T-helper 2 cell treated with Interferon-gamma antibody and Interleukin-4, amounts not matched to agents 5 μg/mL and 100 μg/mL, for 36 hours (primary cell): Measurements from ENCODE around the gene MBNL2.

ENCODE experiments used
- DNase-seq: peaks from one replicate; pipeline ENCODE4 v3.0.0; 2021; ENCODE audit warnings: low spot score
- H3K27ac Mint-ChIP-seq: one replicate; pipeline ENCODE4 v1.8.0; 2021; ENCODE audit warnings: mild to moderate bottlenecking, mixed read lengths
- H3K27me3 Mint-ChIP-seq: one replicate; pipeline ENCODE4 v1.8.0; 2021; ENCODE audit warnings: low read depth, mixed read lengths
- H3K36me3 Mint-ChIP-seq: one replicate; pipeline ENCODE4 v1.8.0; 2021; ENCODE audit warnings: low read depth, mixed read lengths
- H3K4me1 Mint-ChIP-seq: one replicate; pipeline ENCODE4 v1.8.0; 2021; ENCODE audit warnings: low read depth, mixed read lengths
- H3K4me3 Mint-ChIP-seq: one replicate; pipeline ENCODE4 v1.8.0; 2022; ENCODE audit warnings: mild to moderate bottlenecking, moderate library complexity, mixed read lengths
- H3K9me3 Mint-ChIP-seq: one replicate; pipeline ENCODE4 v1.8.0; 2021; ENCODE audit warnings: mixed read lengths

MBNL2 gene

DNA sequence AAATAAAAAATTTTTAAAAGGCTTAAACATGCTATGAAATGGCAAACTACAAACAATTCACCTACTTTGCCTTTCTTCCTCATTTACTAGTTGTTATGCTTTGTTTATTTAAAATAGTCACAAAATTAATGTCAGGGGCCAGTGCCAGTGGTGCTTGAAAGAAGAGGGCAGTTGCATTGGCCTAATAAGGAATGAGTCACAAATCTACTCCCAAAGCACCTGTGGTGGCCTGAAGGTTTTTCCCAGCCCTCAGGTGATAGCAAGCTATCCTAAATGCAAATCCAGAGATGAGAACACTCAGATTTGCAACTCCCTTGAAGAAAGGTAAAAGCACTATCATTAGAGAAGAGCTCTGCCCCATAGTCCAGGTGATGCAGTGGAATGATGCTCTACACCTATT lies 103.6 kb downstream of the MBNL2 start:
- H3K36me3 Mint-ChIP-seq, result no peaks in the 10 kb centered on the region
- no peak overlapping the region for H3K27ac Mint-ChIP-seq
- no peaks in the 10 kb centered on the region for H3K9me3 Mint-ChIP-seq
- peaks cover 2% of the 10 kb centered on the region for H3K4me1 Mint-ChIP-seq
- H3K27me3 Mint-ChIP-seq, result no peaks in the 10 kb centered on the region
- no peak overlapping the region for H3K4me3 Mint-ChIP-seq
- DNase-seq, result no peak

DNA sequence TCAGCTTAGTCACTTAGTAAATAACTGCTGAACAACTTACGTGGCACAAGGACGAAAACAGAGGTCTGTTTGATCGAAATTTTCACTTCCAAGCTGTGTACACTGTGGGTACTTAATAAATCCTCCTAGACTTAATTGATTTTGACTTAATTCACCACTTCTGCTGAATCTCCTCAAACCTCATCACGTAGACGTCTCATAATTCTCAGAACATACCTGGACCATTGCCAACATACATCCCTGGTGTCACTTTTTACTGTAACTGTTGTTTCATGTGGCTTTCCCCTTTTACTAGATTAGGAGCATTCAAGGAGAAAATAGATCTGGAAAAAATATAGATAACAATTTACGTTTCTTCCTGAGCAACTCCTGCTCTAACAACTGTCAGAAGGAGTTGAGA lies 105.0 kb downstream of the MBNL2 start:
- Mint-ChIP-seq H3K27ac (no peak overlapping the region), H3K36me3 (no peaks in the 10 kb centered on the region), H3K4me3 (no peak overlapping the region), H3K27me3 (no peaks in the 10 kb centered on the region), H3K9me3 (no peaks in the 10 kb centered on the region), H3K4me1 (no peaks in the 10 kb centered on the region)
- DNase-seq, result no peak

DNA sequence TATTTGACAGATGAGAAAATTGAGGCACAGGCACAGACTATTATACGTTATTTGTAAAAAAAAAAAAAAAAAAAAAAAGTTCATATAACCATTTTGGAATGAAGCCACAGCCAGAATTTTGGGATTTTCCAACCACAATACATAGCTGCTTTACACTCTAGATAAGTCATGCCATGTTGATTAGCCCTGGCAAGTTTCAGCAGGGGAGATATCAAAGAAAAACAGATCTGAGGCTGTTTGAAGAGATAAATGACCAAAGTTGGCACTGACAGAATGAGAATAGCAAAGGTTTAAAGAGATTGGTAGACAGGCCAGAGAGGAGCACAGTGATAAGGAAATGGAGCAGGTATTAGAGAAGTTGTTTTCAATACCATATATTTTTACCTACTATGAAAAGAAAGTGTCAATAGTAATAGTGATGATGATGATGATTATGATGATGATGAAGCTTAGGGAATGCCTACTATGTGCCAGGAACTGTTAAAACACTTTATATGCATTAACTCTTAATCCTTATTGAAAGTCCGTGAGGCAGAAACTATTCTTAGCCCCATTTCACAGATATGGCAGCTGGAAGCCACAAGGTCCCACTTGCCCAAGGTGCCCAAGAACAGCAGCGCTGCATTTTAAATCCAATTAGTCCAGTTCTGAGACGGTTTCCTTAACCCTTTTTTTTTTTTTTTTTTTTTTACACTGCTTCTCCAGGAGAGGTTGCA lies 105.5 kb downstream of the MBNL2 start:
- no peak for DNase-seq
- Mint-ChIP-seq H3K9me3 (no peaks in the 10 kb centered on the region), H3K36me3 (no peaks in the 10 kb centered on the region), H3K4me1 (no peaks in the 10 kb centered on the region), H3K27ac (no peak overlapping the region), H3K27me3 (no peaks in the 10 kb centered on the region), H3K4me3 (no peak overlapping the region)

DNA sequence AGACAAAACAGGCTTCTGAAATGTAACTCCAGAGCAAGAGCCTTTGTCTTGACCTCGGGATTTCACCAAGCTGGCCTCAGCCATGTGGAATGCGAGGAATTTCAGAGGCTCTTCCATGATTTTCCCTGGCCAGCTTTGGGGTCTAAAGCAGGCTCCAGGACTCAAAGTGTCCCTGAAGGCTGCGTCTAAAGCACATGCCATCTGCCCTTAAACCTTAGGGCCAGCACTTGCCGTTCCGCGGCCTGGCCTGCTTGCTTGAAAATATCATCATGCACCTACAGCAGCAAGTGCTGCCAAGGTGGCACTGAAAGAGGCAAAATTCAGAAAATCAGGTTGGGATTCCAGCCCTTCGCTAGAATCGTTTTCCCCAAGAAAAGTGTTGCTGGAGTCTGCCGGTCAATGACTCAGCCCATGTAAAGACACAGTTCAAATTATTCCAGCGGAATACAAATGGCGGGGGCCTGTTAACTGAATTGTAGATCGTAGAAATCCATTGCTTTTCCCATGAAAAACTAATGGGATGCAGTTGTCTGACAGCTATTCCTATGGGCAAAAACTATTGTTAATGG lies 106.2 kb downstream of the MBNL2 start:
- no peak for DNase-seq
- H3K27ac Mint-ChIP-seq, result no peak overlapping the region
- H3K4me1 Mint-ChIP-seq, result peaks cover 1% of the 10 kb centered on the region
- no peaks in the 10 kb centered on the region for H3K9me3 Mint-ChIP-seq
- no peaks in the 10 kb centered on the region for H3K27me3 Mint-ChIP-seq
- no peak overlapping the region for H3K4me3 Mint-ChIP-seq
- no peaks in the 10 kb centered on the region for H3K36me3 Mint-ChIP-seq

DNA sequence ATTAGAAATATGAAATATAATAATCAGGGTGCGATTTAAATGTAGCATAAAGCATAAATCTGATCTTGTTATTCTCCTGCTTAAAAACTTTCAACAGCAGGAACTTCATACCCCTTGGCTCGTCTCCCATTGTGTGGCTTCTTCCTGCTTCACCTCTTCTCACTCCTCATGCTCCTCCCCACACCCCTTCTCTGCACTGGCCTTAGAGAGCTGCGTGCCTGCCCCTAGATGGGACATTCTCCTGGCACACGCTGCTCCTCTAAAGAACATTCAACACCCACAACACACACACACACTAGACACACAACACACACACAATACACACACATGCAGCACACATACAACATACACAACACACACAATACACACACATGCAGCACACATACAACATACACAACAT lies 107.2 kb downstream of the MBNL2 start:
- DNase-seq, result no peak
- Mint-ChIP-seq H3K4me1 (peaks cover 1% of the 10 kb centered on the region), H3K9me3 (no peaks in the 10 kb centered on the region), H3K36me3 (no peaks in the 10 kb centered on the region), H3K4me3 (no peak overlapping the region), H3K27me3 (no peaks in the 10 kb centered on the region), H3K27ac (no peak overlapping the region)

DNA sequence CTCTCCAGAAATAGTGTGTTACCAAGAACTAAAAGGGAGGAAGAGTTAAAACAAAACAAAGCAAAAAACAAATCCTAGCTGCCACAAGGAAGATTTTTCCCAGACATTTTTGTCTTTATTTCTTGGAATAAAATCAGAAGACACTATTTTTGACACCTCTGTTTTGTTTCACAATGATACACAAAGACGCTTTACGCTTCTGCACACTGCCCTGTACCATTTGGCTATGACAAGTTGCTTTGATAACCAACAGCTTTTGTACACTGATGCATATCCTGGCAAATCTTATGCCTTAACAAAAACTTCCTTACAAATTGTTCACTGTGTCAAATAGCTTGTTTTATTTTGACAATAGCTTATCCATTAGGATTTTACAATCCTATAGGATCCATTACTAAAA lies 108.3 kb downstream of the MBNL2 start:
- no peak for DNase-seq
- no peaks in the 10 kb centered on the region for H3K36me3 Mint-ChIP-seq
- peaks cover 1% of the 10 kb centered on the region for H3K4me1 Mint-ChIP-seq
- H3K4me3 Mint-ChIP-seq, result no peak overlapping the region
- no peak overlapping the region for H3K27ac Mint-ChIP-seq
- H3K9me3 Mint-ChIP-seq, result no peaks in the 10 kb centered on the region
- H3K27me3 Mint-ChIP-seq, result no peaks in the 10 kb centered on the region

DNA sequence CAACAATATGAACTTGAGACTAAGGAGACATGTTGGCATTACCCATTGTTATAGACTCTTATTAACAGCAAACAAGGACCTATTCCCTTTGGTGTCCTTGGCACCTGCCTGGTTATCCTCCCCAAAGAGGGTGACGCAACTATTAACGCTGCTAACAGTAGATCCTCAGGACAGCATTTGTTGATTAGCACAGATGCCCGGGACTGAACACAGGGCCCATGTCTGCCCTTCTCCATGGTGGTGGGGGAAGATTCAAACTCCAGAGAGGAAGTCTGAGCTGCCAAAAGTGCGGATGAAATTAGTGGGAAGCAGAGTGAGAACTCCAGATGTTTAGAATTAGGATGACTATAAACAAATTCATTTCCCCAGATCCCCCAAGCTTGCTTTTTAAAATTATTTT lies 110.6 kb downstream of the MBNL2 start:
- peaks cover 2% of the 10 kb centered on the region for H3K36me3 Mint-ChIP-seq
- no peak overlapping the region for H3K4me3 Mint-ChIP-seq
- peaks cover 1% of the 10 kb centered on the region for H3K4me1 Mint-ChIP-seq
- no peak overlapping the region for H3K27ac Mint-ChIP-seq
- no peak for DNase-seq
- no peaks in the 10 kb centered on the region for H3K27me3 Mint-ChIP-seq
- no peaks in the 10 kb centered on the region for H3K9me3 Mint-ChIP-seq

DNA sequence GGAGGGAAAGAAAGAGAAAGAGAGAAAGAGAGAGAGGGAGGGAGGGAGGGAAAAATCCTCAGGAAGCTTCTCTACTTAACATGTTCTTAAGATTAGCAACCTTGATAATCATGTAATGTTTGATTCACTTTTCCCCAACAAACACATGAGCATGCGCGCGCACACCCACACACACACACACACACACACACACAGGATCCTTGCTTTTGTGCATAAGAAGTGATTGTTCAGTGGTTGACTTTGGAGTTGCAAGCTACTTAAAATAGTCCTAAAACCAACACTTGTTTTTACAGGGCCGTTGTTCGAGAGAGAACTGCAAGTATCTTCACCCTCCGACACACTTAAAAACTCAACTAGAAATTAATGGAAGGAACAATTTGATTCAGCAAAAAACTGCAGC lies 111.8 kb downstream of the MBNL2 start:
- Mint-ChIP-seq H3K27ac (no peak overlapping the region), H3K4me3 (no peak overlapping the region), H3K9me3 (no peaks in the 10 kb centered on the region), H3K4me1 (peaks cover 1% of the 10 kb centered on the region), H3K36me3 (peaks cover 2% of the 10 kb centered on the region), H3K27me3 (no peaks in the 10 kb centered on the region)
- no peak for DNase-seq

DNA sequence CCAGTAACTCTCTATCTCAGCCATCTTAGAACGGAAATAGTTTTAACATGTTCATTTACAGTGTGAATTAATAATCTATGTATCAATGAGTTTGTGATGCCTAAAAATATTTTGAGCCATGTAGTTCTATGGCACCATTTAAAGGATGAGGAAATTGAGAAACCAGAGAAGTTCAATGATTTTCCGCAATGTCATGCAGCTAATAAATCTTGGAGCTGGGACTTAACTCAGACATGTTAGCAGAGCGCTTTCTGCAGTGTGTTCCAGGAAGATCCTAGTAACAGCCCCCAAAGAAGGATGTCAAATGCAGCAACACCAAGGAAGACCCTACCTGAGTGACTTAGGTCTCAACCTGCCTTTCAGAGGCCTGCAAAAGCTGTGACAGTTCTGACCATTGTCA lies 112.6 kb downstream of the MBNL2 start:
- H3K27me3 Mint-ChIP-seq, result no peaks in the 10 kb centered on the region
- no peak overlapping the region for H3K27ac Mint-ChIP-seq
- H3K36me3 Mint-ChIP-seq, result peaks cover 2% of the 10 kb centered on the region
- no peak overlapping the region for H3K4me3 Mint-ChIP-seq
- H3K9me3 Mint-ChIP-seq, result no peaks in the 10 kb centered on the region
- no peak for DNase-seq
- H3K4me1 Mint-ChIP-seq, result peaks cover 1% of the 10 kb centered on the region

DNA sequence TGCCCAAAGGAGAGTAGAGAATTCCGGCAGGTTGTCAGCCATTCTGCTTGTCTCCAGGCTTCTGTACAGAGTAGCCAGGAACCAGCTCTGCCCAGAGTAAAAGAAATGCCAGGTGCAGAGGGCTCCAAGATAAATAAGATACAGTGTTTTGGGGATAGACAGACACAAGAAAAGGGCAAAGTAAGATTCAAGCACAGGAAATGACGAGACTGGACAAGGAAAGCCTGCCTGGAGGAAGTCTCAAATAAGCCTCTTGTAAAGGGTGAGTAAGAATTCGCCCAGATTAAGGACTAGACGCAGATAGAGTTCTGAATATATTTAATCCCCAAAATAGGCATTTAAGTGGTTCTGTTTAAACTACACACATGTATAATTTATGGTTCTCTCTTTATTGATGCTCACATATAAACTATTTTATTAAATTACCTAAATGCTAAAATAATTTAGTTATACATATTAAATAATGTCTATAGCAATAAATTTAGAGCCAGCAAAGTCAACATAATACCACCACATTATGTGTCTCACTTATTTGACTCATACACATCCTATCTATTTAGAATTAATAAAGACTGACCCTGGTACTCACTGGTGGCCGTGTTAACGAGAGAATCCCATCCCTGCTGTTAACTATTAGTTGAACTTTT lies 113.5 kb downstream of the MBNL2 start:
- DNase-seq, result no peak
- Mint-ChIP-seq H3K4me1 (peaks cover 1% of the 10 kb centered on the region), H3K27me3 (no peaks in the 10 kb centered on the region), H3K27ac (no peak overlapping the region), H3K4me3 (no peak overlapping the region), H3K36me3 (peaks cover 2% of the 10 kb centered on the region), H3K9me3 (no peaks in the 10 kb centered on the region)

DNA sequence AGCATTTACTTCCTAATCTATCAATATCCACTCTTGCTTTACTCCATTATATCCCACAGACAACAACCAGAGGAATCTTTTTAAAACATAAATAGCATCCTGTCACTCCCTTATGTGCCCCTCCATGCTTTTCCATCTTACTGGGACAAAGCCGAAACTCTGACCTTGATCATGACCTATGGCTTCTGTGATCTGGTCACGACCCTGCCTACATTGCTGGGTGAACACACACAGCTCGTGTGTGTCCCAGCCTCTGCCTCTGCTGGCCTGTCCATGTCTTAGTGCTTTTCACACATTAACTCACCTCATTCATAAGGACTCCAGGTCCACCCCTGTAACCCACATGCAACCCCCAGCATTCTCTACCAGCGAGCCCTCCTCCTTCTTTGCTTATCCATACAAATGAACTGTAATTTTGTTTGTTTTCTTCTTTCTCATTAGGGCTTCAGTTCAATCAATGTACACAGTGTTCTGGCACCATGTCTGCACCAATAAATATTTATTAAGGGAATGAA lies 115.9 kb downstream of the MBNL2 start:
- Mint-ChIP-seq H3K27me3 (no peaks in the 10 kb centered on the region), H3K9me3 (no peaks in the 10 kb centered on the region), H3K4me1 (peaks cover 1% of the 10 kb centered on the region), H3K27ac (no peak overlapping the region), H3K36me3 (peaks cover 2% of the 10 kb centered on the region), H3K4me3 (no peak overlapping the region)
- DNase-seq, result no peak

DNA sequence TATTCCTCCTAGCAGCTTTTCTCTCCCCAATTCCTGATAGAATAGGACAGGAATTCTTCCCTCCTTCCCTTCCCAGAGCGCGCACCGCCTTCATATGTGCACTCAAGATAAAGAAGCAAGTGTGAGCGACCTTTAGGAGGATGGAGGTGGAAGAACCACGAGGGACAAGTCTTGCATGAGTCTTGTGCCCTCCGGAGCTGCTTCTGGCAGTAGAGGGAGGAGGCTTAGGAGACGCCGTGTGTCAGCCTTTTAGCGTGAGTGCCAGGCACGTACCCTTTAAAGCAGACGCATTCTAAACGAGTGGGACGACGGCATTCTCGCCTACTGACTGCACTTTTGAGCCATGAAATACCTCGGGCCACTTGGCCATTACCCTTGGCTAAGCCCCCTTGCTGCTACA lies 116.4 kb downstream of the MBNL2 start:
- Mint-ChIP-seq H3K27me3 (no peaks in the 10 kb centered on the region), H3K4me3 (no peak overlapping the region), H3K27ac (no peak overlapping the region), H3K9me3 (no peaks in the 10 kb centered on the region), H3K4me1 (peaks cover 2% of the 10 kb centered on the region), H3K36me3 (peaks cover 7% of the 10 kb centered on the region)
- DNase-seq, result no peak

DNA sequence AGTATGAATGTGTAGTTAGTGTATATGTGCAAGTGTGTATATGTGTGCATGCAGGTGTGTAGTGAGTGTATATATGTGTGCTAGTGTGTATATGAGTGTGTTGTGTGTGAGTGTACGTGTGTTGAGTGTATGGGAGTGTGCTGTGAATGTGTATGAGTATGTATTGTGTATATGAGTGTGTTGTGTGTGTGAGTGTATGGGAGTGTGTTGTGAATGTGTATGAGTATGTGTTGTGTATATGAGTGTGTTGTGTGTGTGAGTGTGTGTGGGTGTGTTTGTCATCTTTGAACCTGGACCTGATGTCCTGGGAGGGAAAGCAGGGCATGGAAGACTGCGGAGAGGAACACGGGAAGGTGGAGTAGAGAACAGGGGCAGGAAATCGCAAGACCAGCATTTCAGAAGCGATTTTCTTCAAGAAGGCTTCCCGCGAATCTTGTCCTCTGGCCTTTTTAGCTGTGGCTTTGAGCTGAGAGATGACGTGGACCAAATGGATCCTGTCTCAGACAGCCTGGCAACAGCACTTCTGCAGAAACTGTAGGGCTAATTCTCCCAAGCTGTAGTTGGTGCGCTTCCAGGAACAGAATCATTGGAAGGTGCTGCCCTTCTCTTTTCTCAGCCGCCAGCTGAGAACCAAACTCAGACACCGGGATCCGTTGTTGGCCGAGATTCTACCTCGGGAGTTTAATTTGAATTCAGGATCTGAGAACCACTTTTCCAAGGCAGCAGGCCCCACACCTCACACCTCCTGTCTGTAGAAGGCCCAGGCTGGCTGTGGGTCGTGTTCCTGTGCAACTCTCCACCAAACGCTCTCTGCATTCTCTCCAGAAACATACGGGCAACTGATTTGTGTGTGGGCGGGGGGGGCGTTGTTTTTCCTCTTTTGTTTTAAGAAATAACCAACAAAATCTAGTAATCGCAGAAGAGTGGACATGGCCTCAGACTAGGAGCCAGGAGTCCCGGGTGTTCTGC lies 117.2 kb downstream of the MBNL2 start:
- H3K36me3 Mint-ChIP-seq, result peaks cover 7% of the 10 kb centered on the region
- peaks cover 2% of the 10 kb centered on the region for H3K4me1 Mint-ChIP-seq
- DNase-seq, result no peak
- H3K4me3 Mint-ChIP-seq, result no peak overlapping the region
- H3K27ac Mint-ChIP-seq, result no peak overlapping the region
- no peaks in the 10 kb centered on the region for H3K9me3 Mint-ChIP-seq
- no peaks in the 10 kb centered on the region for H3K27me3 Mint-ChIP-seq
